CD4-positive, alpha-beta T cell treated with Interleukin-1 beta for 1 hour (primary cell): ENCODE data around the gene QSOX2.
A peak's percentile ranks its signal among the peaks of the same experiment; 100 is the strongest.
"Not testable (repeated sequence)": the region's sequence is repeated elsewhere in the genome, so short reads cannot be mapped to it uniquely, and the experiment has no call there.

Experiments
- DNase-seq, 2 donors: peaks; one replicate each; pipeline ENCODE4 v3.0.0-alpha.2; 2020 to 2022

The QSOX2 gene

GRCh38 chr9:136282272-136282861 is 36.8 kb upstream of the QSOX2 start:
- peak in 1 of 2 donors; percentile 27 for DNase-seq

DNA sequence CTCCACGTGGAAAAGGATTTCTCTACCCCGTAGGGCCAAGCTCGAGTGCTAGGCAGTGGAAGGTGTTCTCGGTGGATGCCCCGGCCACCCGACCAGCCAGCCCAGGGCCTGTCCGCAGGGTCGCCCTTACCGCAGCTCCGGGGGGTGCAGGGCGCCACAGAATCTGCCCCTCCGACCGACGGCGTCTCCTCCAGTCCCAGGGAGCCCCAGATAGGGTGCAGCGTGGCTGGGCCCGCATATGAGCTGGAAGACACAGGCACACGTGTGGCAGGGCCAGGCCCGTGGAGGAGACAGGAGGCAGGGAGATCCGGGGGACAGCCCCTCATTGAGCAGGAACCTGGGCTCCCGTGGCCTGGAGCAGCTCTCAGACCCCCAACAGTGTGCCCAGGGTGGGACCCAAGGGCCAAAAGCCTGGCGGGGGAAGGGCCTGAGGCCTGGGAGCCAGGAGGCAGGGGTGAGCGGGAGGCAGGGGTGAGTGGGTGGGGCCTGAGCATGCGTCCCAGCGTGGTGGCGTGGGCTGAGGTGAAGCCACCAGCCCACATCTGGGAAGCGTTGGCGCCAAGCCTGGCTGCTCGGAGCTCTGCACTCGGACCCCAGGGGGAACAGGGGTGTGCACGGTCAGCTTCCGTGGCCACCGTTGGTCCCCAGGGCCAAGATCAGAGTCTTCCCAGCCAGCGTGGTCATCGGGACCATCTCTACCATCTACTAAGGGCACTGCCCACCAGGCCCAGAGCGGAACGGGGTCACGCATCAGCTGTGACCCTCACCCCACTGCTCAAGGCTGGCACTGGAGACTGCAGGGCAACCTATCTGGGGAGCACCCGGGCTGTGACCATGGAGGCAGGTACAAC is 36.0 kb upstream of the QSOX2 start:
- no peak for DNase-seq

- no peak for DNase-seq
These were observed 35.1 kb upstream of the QSOX2 start for GRCh38 chr9:136280535-136281315.

GRCh38 chr9:136279471-136279870 is 33.9 kb upstream of the QSOX2 start:
- no peak for DNase-seq

DNA sequence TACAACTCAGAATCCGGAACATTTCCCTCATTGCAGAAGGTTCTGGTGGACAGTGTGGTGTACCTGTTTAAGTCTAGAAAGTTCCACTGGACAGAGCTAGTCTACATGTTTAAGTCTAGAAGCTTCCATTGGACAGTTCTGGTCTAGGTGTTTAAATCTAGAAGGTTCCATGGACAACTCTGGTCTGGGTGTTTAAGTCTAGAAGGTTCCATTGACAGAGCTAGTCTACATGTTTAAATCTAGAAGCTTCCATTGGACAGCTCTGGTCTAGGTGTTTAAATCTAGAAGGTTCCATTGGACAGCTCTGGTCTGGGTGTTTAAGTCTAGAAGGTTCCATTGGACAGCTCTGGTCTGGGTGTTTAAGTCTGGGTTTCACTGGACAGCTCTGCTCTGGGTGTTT is 33.3 kb upstream of the QSOX2 start:
- no peak for DNase-seq

GRCh38 chr9:136278221-136278620 is 32.6 kb upstream of the QSOX2 start:
- DNase-seq = no peak

DNA sequence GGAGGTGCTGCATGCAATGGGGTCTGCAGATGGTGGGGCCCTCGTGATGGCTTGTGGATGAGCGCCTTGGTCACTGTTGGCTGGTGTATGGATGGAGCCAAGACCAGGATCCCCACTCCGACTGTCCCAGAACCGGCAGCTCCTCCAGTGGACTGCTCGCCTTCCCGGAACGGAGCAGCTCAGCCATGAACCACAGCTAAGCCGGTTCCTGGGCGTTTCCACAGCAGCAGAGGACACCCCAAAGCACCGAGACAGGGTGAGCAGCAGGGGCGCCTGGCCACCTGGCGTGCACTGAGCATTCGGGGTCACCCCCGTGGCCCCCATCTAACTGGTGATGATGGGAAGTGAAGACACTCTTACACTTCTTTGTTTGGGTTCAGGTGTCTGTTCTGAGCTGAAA is 32.1 kb upstream of the QSOX2 start:
- DNase-seq = no peak

- no peak for DNase-seq
These were observed 31.1 kb upstream of the QSOX2 start for GRCh38 chr9:136276716-136277115.

- no peak for DNase-seq
These were observed 30.2 kb upstream of the QSOX2 start for GRCh38 chr9:136275655-136276429.

- DNase-seq = no peak
These were observed 29.4 kb upstream of the QSOX2 start for GRCh38 chr9:136274786-136275654.

GRCh38 chr9:136273921-136274785 is 28.5 kb upstream of the QSOX2 start:
- DNase-seq = no peak

DNA sequence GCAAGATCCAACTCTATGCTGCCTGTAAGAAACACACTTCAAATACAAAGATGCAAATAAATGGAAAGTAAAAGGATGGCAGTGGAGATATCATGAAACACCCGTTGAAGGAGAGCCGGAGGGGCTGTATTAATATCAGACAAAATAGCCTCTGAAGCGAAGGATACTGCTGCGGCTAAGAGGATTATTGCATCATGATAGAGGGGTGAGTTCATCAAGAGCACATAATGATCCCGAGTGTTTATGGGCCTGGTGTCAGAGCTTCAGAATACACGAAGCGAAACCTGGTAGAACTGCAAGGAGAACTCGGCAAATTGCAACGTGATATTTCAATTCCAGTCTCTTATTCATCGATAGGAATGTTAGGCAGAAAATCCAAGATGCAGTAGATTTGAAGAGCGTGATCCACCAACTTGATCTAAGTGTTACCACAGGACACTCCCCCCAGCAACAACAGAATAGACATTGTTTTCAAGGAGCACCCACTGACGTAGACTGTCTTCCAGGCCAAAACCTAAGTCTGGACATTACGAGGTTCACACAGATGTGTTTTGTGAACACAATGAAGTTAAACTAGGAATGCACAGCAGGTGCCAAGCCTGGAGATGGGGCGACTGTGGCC is 27.7 kb upstream of the QSOX2 start:
- DNase-seq = no peak

GRCh38 chr9:136270173-136270705 is 24.6 kb upstream of the QSOX2 start:
- DNase-seq = no peak

DNA sequence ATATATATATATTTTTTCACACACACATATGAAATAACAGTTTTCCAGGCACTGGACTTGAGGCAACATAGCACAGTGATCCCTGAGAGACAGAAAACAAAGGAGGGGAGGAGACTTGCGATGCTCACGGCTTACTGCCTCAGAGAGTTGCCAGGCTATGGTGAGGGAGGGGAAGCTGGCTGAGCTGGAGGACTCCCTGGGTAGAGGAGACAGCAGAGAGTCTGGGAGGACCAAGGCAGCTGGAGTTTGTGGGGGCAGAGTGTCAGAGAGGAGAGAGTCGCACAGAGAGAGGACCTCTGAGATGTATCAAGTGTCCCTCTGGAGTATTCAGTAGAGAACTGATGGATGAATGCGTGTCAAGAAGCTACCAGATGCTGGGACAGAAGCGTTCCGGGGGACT is 23.1 kb upstream of the QSOX2 start:
- no peak for DNase-seq

GRCh38 chr9:136268318-136268717 is 22.7 kb upstream of the QSOX2 start:
- DNase-seq = no peak

- peak; percentile 89 to 90 for DNase-seq
These were observed 21.9 kb upstream of the QSOX2 start for GRCh38 chr9:136267261-136268111.

DNA sequence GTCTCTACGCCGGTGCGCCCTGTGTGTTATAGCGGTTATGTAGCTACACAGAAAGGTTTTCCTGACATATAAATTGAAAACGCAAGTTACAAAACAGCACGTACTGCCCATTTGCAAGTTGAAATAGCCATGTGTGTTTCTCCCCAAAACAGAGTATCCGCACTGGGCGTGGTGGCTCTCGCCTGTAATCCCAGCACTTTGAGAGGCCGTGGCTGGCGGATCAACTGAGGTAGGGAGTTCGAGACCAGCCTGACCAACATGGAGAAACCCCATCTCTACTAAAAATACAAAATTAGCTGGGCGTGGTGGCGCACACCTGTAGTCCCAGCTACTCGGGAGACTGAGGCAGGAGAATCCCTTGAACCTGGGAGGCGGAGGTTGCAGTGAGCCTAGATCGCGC is 21.0 kb upstream of the QSOX2 start:
- not testable (repeated sequence) for DNase-seq

DNA sequence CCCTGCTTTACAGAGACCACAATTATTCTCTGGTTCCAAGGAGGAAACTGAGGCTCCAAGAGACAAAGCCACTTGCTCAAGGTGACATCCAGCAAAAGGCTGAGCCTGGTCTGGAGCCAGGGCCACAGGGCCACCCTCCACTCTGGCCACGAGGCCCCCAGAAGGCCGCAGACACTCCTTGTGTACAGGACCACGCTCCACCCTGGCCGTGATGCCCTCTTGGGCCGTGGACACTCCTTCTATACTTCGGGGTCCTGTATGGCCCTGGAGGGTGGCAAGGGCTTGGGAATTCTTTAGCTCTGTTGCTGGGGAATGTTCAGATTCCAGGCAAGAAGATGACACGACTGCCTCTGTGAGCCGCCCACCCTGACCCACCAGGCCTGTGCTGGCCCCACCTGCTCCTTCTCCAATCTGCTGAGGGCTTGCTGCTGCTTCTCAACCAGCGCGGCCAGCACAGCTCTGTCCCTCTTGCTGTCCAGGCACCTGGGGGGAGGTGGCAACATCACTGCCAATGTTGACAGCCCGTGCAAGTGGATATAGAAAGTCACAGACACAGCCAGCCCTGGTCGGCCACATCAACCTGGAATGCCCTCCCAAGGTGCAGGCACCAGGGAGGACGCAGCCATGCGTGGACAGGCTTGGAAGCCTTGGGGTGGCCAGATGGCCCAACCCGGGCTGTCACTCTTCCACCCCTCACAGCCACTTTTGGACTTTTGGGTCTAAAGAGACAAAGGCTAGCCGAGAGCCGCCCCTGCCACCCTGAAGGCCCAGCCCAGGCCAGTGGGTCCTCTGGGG is 20.1 kb upstream of the QSOX2 start:
- no peak for DNase-seq
